ENCODE results near the gene CDHR5. TPM values are rescaled to one million over a fixed set of nuclear protein-coding genes. Genes with fewer than 3 reads are reported as not detected.
A peak's percentile ranks its signal among the peaks of the same experiment; 100 is the strongest.

The CDHR5 gene
- total and polyA plus RNA-seq, 2 of the 4 experiments (the other 2 are of a cell fraction) = not detected

- Histone ChIP-seq H3K9me1 (ENCODE audit: insufficient read depth, low read length) (no peaks in the 10 kb centered on the region), H3K4me2 (ENCODE audit: low read depth, low read length) (peak overlapping the region; percentile 99), H4K5ac (ENCODE audit: low read depth, low read length) (peak overlapping the region; percentile 94), H3K79me1 (ENCODE audit: low read depth in 1 of 2, low read length in 2 of 2) (peaks cover 30 to 43% of the 10 kb centered on the region in 2 experiments; a peak in 3 of 4 replicates), H3K14ac (replicated peaks; ENCODE audit: low read depth, low read length) (peak overlapping the region; percentile 96), H2BK120ac (ENCODE audit: low read depth, low read length) (0 out of 2 replicates have a peak overlapping the region, but pooled peaks have one; percentile 30), H4K91ac (ENCODE audit: insufficient read depth, low read depth, low read length) (peak overlapping the region; percentile 96; the same call in 1 of the 2 replicates), H2BK15ac (ENCODE audit: low read depth, low read length) (no peak overlapping the region), H3K9ac (ENCODE audit: low read depth, low read length) (peak overlapping the region; percentile 100), H4K20me1 (ENCODE audit: insufficient read depth, low read length) (peaks cover 29% of the 10 kb centered on the region), H2AK5ac (ENCODE audit: low read depth, low read length) (peak overlapping the region; percentile 100), H3K9me3 (ENCODE audit: control insufficient read depth, insufficient read depth, low read length) (no peaks in the 10 kb centered on the region), H2BK20ac (ENCODE audit: low read depth, low read length) (no peak overlapping the region), H3K18ac (ENCODE audit: low read depth, low read length) (peak overlapping the region; percentile 76), H3K27me3 (ENCODE audit: control insufficient read depth, insufficient read depth, low read length) (no peaks in the 10 kb centered on the region), H3K23ac (ENCODE audit: low read depth, low read length) (peak overlapping the region; percentile 42), H3K4me1 (ENCODE audit: control insufficient read depth, insufficient read depth, low read length) (peaks cover 17% of the 10 kb centered on the region), H3K56ac (ENCODE audit: extremely low read depth, insufficient read depth, low read length) (peak overlapping the region; percentile 21; the same call in 1 of the 2 replicates), H2AK9ac (replicated peaks; ENCODE audit: low read depth, low read length, poor library complexity) (peak overlapping the region; percentile 100), H3K27ac (ENCODE audit: insufficient read depth, low read length) (peak overlapping the region; percentile 96), H2BK5ac (ENCODE audit: low read depth, low read length, poor library complexity, severe bottlenecking) (peak overlapping the region; percentile 99), H3K36me3 (ENCODE audit: control insufficient read depth, insufficient read depth, low read length) (peaks cover 14% of the 10 kb centered on the region), H4K8ac (ENCODE audit: low read depth in 2 of 2, low read length in 2 of 2) (peak overlapping the region; percentile 65 to 98), H3K4ac (ENCODE audit: low read depth, low read length) (peak overlapping the region; percentile 93), H2AFZ (replicated peaks; ENCODE audit: low read length, poor library complexity) (peak overlapping the region; percentile 93), H3K4me3 (ENCODE audit: insufficient read depth, low read depth, low read length) (peak overlapping the region; percentile 100)
- ATAC-seq (ENCODE audit: low read depth) (peak; percentile 13), DNase-seq (no peak)
- TF ChIP-seq CTCF (conservative IDR thresholded peaks at IDR 0.05; ENCODE audit: low read depth, low read length) = no peak
- peak; percentile 4; the same call in 1 of the 2 replicates for TF ChIP-seq POLR2A (IDR thresholded peaks at IDR 0.05; ENCODE audit: low read depth, low read length)
- CTCF ChIA-PET = interaction anchor here (0.7 kb wide), 1 partner anchor 83 kb away, joined by 5 read pairs; no protein-coding TSS in a partner anchor
- intact Hi-C loops (cut with micrococcal nuclease) = no loop called here
- POLR2A ChIA-PET (ENCODE audit: unreplicated experiment) = no interaction called here
- 42% methylated on average over 13 of the region's 41 CpGs; no CpG with 5 or more reads in 1 of the 2 experiments for WGBS, 2 experiments (ENCODE audit: extremely low coverage in 2 of 2, insufficient read length in 1 of 2)
- no TSS peak for BruUV-seq (replicated peaks)
- dilution Hi-C loops (cut with HindIII; ENCODE audit: low sequenced_read_pairs, unreplicated experiment) = no loop called here
- in situ Hi-C loops (cut with MboI; ENCODE audit: low sequenced_read_pairs) = no loop called here
Measured at GRCh38 chr11:567629-568292, 57.0 kb downstream of the CDHR5 start.

Data from IMR-90 (cell line).